Measurements from ENCODE around the gene SGSM2.

SGSM2 gene

GRCh38 chr17:2403044-2403443, 65.7 kb downstream of the SGSM2 start (continued):
- no peak for TF ChIP-seq POU6F1 (CRISPR knock-in tag; IDR thresholded peaks at IDR 0.05; ENCODE audit: borderline replicate concordance, low read depth)
- no peak for TF ChIP-seq TOX (CRISPR knock-in tag; IDR thresholded peaks at IDR 0.05; ENCODE audit: borderline replicate concordance)
- no peak for TF ChIP-seq CSRNP3 (CRISPR knock-in tag; IDR thresholded peaks at IDR 0.05)
- TF ChIP-seq PPARA (CRISPR knock-in tag; IDR thresholded peaks at IDR 0.05; ENCODE audit: borderline replicate concordance) = no peak

- TF ChIP-seq TCF4 (CRISPR knock-in tag; IDR thresholded peaks at IDR 0.05; ENCODE audit: borderline replicate concordance) (no peak), ZNF8 (CRISPR knock-in tag; IDR thresholded peaks at IDR 0.05) (no peak), POU6F1 (CRISPR knock-in tag; IDR thresholded peaks at IDR 0.05; ENCODE audit: borderline replicate concordance, low read depth) (no peak)
- ATAC-seq = no peak
These were observed 68.1 kb downstream of the SGSM2 start for GRCh38 chr17:2405247-2405926.

GRCh38 chr17:2406271-2406902, 69.1 kb downstream of the SGSM2 start:
- ATAC-seq = no peak

More at GRCh38 chr17:2406271-2406902, 69.1 kb downstream of the SGSM2 start:
- TF ChIP-seq PATZ1 (CRISPR knock-in tag; IDR thresholded peaks at IDR 0.05; ENCODE audit: borderline replicate concordance) = no peak
- TF ChIP-seq CREB5 (CRISPR knock-in tag; IDR thresholded peaks at IDR 0.05; ENCODE audit: low read depth) = no peak
- no peak for TF ChIP-seq PPARA (CRISPR knock-in tag; IDR thresholded peaks at IDR 0.05; ENCODE audit: borderline replicate concordance)
- TF ChIP-seq CSDC2 (CRISPR knock-in tag; IDR thresholded peaks at IDR 0.05) = no peak
- no peak for TF ChIP-seq ARNTL (CRISPR knock-in tag; IDR thresholded peaks at IDR 0.05; ENCODE audit: borderline replicate concordance, low read depth)
- TF ChIP-seq ZNF8 (CRISPR knock-in tag; IDR thresholded peaks at IDR 0.05) = no peak
- TF ChIP-seq GLIS3 (CRISPR knock-in tag; IDR thresholded peaks at IDR 0.05) = no peak
- no peak for TF ChIP-seq TCF4 (CRISPR knock-in tag; IDR thresholded peaks at IDR 0.05; ENCODE audit: borderline replicate concordance)
- TF ChIP-seq SNAI2 (CRISPR knock-in tag; IDR thresholded peaks at IDR 0.05) = no peak
- no peak for TF ChIP-seq CSRNP3 (CRISPR knock-in tag; IDR thresholded peaks at IDR 0.05)
- no peak for TF ChIP-seq TOX (CRISPR knock-in tag; IDR thresholded peaks at IDR 0.05; ENCODE audit: borderline replicate concordance)
- TF ChIP-seq RARB (CRISPR knock-in tag; IDR thresholded peaks at IDR 0.05) = no peak
- no peak for TF ChIP-seq ZNF70 (CRISPR knock-in tag; IDR thresholded peaks at IDR 0.05)
- no peak for TF ChIP-seq OSR1 (CRISPR knock-in tag; IDR thresholded peaks at IDR 0.05)
- TF ChIP-seq ZFP3 (CRISPR knock-in tag; IDR thresholded peaks at IDR 0.05) = no peak
- no peak for TF ChIP-seq POU6F1 (CRISPR knock-in tag; IDR thresholded peaks at IDR 0.05; ENCODE audit: borderline replicate concordance, low read depth)
- TF ChIP-seq ISL1 (CRISPR knock-in tag; IDR thresholded peaks at IDR 0.05) = no peak
- TF ChIP-seq BACH2 (CRISPR knock-in tag; IDR thresholded peaks at IDR 0.05; ENCODE audit: borderline replicate concordance) = no peak
